Endothelial cell of umbilical vein (primary cell): Measurements from ENCODE around the gene NUDCD3. TPM values are rescaled to one million over a fixed set of nuclear protein-coding genes. Genes with fewer than 3 reads are reported as not detected.
A peak's percentile ranks its signal among the peaks of the same experiment; 100 is the strongest.
"Not testable (repeated sequence)": the region's sequence is repeated elsewhere in the genome, so short reads cannot be mapped to it uniquely, and the experiment has no call there.

Experiments used
- BruUV-seq: library from RNA; stranded (reverse); fragments of 400-500 nt; replicated peaks from 2 replicates; lab custom pipeline; 2021; lab: Mats Ljungman, UMichigan
- CTCF ChIA-PET: fragments of 300-600, 350-600 bp; sonication (Branson Sonifier 250); formaldehyde crosslinking; loops from one replicate; lab custom pipeline; 2021; ENCODE audit warnings: antibody characterized with exemption, inconsistent platforms; lab: Charles Lee
- POLR2A ChIA-PET: fragments of 300-600, 350-600 bp; sonication (Branson Sonifier 250); formaldehyde crosslinking; loops from one replicate; lab custom pipeline; 2021; ENCODE audit warnings: antibody characterized with exemption, inconsistent platforms; lab: Charles Lee
- DNase-seq: peaks from one replicate; pipeline ENCODE4 v3.0.0-alpha.2; 2011; ENCODE audit warnings: low read depth, low spot score
- FAIRE-seq: peaks from 2 replicates; lab custom pipeline; 2011; peaks lifted over from hg19 to GRCh38; lab: Jason Lieb, UNC
- H2AFZ ChIP-seq: 2 replicates; pipeline ENCODE4 v1.6.0; 2012; ENCODE audit warnings: low read depth, low read length, control low read depth, inconsistent platforms
- H3K27ac ChIP-seq: 2 replicates; pipeline ENCODE4 v1.5.1; 2011; ENCODE audit warnings: low read depth, mild to moderate bottlenecking, control low read depth, low read length, moderate library complexity; ENCODE audit not compliant: insufficient read depth
- H3K27me3 ChIP-seq, 2 experiments: 2 replicates each; pipeline versions ENCODE4 v1.6.0 to v1.6.1; 2011; ENCODE audit warnings: low read length in 2 of 2, mixed read lengths in 1 of 2; ENCODE audit not compliant: control insufficient read depth in 2 of 2, insufficient read depth in 2 of 2
- H3K36me3 ChIP-seq, 2 experiments: 2 replicates in 1 of 2; 3 replicates in 1 of 2; pipeline ENCODE4 v1.5.1; 2011; ENCODE audit warnings: low read length in 2 of 2, mild to moderate bottlenecking in 1 of 2, moderate library complexity in 1 of 2; ENCODE audit not compliant: control insufficient read depth in 2 of 2, insufficient read depth in 2 of 2; ENCODE audit errors: extremely low read depth in 1 of 2
- H3K4me1 ChIP-seq: 3 replicates; pipeline ENCODE4 v1.5.1; 2011; ENCODE audit warnings: mild to moderate bottlenecking, low read length; ENCODE audit not compliant: control insufficient read depth, insufficient read depth; ENCODE audit errors: extremely low read depth
- H3K4me2 ChIP-seq: 2 replicates; pipeline ENCODE4 v1.6.1; 2011; ENCODE audit warnings: low read length, control low read depth, mixed read lengths; ENCODE audit not compliant: insufficient read depth
- H3K4me3 ChIP-seq, 3 experiments: fragments of 200-600 bp in 1 of 3; sonication (generic), shearing (Covaris generic) in 1 of 3; replicated peaks in 1 of 3; 2 replicates each; pipeline ENCODE4 v1.5.1; 2011 to 2016; ENCODE audit warnings: control low read depth in 3 of 3, low read length in 3 of 3, mild to moderate bottlenecking in 2 of 3, inconsistent platforms in 1 of 3, low read depth in 1 of 3, moderate library complexity in 1 of 3; ENCODE audit not compliant: insufficient read depth in 1 of 3
- H3K79me2 ChIP-seq: 2 replicates; pipeline ENCODE4 v1.6.0; 2012; ENCODE audit warnings: low read length, inconsistent platforms; ENCODE audit not compliant: control insufficient read depth, insufficient read depth
- H3K9ac ChIP-seq: replicated peaks from 2 replicates; pipeline ENCODE3; 2011; ENCODE audit warnings: low read length, control low read depth; ENCODE audit not compliant: insufficient read depth; ENCODE audit errors: extremely low read depth
- H3K9me1 ChIP-seq: replicated peaks from 3 replicates; pipeline ENCODE4 v1.6.0; 2011; ENCODE audit warnings: mild to moderate bottlenecking, low read length; ENCODE audit not compliant: control insufficient read depth, insufficient read depth; ENCODE audit errors: extremely low read depth
- H3K9me3 ChIP-seq: replicated peaks from 2 replicates; pipeline ENCODE4 v1.5.1; 2012; ENCODE audit warnings: low read length, inconsistent platforms; ENCODE audit not compliant: control insufficient read depth, insufficient read depth
- H4K20me1 ChIP-seq: replicated peaks from 2 replicates; pipeline ENCODE3; 2011; ENCODE audit warnings: mild to moderate bottlenecking, low read length; ENCODE audit not compliant: control insufficient read depth, insufficient read depth; ENCODE audit errors: extremely low read depth
- EZH2 ChIP-seq: IDR thresholded peaks from 2 replicates; pipeline ENCODE4 v1.6.1; 2012; ENCODE audit warnings: borderline replicate concordance, low read depth, mild to moderate bottlenecking, moderate library complexity, low read length, inconsistent platforms; ENCODE audit not compliant: severe bottlenecking
- FOS ChIP-seq: IDR thresholded peaks from 2 replicates; pipeline ENCODE4 v1.6.1; 2011; ENCODE audit warnings: mild to moderate bottlenecking, low read length, moderate library complexity, borderline replicate concordance; ENCODE audit not compliant: insufficient read depth
- GATA2 ChIP-seq: IDR thresholded peaks from 2 replicates; pipeline ENCODE4 v1.7.0; 2011; ENCODE audit warnings: low read depth, mild to moderate bottlenecking, moderate library complexity, mixed read lengths, low read length; ENCODE audit not compliant: insufficient read length, insufficient read depth
- JUN ChIP-seq: IDR thresholded peaks from 2 replicates; pipeline ENCODE4 v1.6.1; 2011; ENCODE audit warnings: borderline replicate concordance, low read depth; ENCODE audit not compliant: insufficient read length, insufficient read depth
- MAX ChIP-seq: IDR thresholded peaks from 2 replicates; pipeline ENCODE4 v1.6.1; 2011; ENCODE audit not compliant: insufficient read depth, insufficient read length
- MYC ChIP-seq: IDR thresholded peaks from one replicate; pipeline ENCODE4 v1.6.1; 2011; ENCODE audit warnings: mild to moderate bottlenecking, low read depth, low read length
- POLR2A ChIP-seq: IDR thresholded peaks from 2 replicates; pipeline ENCODE4 v1.6.1; 2012; ENCODE audit warnings: low read depth, mild to moderate bottlenecking, control low read depth, low read length
- POLR2AphosphoS5 ChIP-seq: IDR thresholded peaks from 2 replicates; pipeline ENCODE4 v1.6.1; 2012; ENCODE audit warnings: low read depth, mild to moderate bottlenecking, control low read depth, low read length, moderate library complexity; ENCODE audit not compliant: insufficient read depth
- dilution Hi-C: fragments of 300-500 bp; cut with MboI; formaldehyde crosslinking; loops from one replicate; pipeline ENCODE4 v1.15.0; 2019; ENCODE audit warnings: low sequenced_read_pairs; ENCODE audit not compliant: extremely low pct_ligation_motif_present
- intact Hi-C: fragments of 100-400 bp; cut with micrococcal nuclease; formaldehyde crosslinking; loops from one replicate; pipeline ENCODE4 v1.10.0; 2022
- polyA plus RNA-seq, 4 experiments: library from polyadenylated mRNA; depleted of rRNA in 3 of 4; stranded (reverse) in 3 of 4; unstranded in 1 of 4; fragments of >200 nt; gene quantifications; 2 replicates each; pipeline versions ENCODE4 v1.2.1 to v1.2.3, GENCODE V29; 2011 to 2012; ENCODE audit warnings: missing spikeins in 1 of 4
- total RNA-seq: library from RNA; stranded (reverse); gene quantifications from 2 replicates; pipeline ENCODE4 v1.2.3, GENCODE V29; 2021
- TF ChIP-seq, protein P1 (sequence below), 2 donors: IDR thresholded peaks; 1 replicate in 1 of 2; 2 replicates in 1 of 2; pipeline ENCODE4 v1.5.1; 2011; ENCODE audit warnings: low read length in 2 of 2, mild to moderate bottlenecking in 2 of 2, moderate library complexity in 2 of 2, control low read depth in 1 of 2, inconsistent platforms in 1 of 2, low read depth in 1 of 2; ENCODE audit not compliant: insufficient read depth in 1 of 2; ENCODE audit errors: extremely low read depth in 1 of 2

The NUDCD3 gene
- total and polyA plus RNA-seq, 2 donors (not counting 3 experiments of a cell fraction or from before 2014, with no cell fraction given): 50.6 to 137 TPM

DNA sequence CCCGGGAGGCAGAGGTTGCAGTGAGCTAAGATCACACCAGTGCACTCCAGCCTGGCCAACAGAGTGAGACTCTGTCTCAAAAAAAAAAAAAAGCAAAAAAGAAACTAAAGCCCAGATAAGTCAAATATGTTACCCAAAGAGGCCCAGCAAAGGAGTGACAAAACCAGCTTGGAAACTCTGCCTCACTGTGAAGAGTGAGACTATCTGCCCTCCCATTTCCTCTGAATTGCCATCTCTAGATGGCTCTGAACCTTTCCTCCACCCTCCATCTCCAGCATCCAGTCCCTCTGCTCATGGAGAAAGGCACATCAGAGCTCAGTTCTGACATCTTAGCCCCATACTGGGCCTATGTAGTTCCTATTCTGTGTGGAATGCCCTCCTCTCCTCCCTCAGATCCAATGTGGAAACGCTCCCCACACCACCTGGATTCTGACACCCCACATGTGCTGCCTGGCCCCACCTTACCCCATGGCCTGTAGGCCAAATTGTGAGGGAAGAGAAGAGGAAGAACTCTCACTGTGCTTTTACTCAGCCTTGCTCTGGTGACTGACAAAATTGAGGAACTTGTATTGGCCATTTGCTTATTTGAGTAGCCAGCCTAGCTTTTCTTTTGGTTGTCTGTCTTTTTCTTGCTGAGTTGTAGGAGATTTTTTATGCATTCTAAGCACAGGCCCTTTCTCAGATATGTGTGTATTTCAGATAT, 18.0 kb upstream of the NUDCD3 start:
- no peak for FAIRE-seq

DNA sequence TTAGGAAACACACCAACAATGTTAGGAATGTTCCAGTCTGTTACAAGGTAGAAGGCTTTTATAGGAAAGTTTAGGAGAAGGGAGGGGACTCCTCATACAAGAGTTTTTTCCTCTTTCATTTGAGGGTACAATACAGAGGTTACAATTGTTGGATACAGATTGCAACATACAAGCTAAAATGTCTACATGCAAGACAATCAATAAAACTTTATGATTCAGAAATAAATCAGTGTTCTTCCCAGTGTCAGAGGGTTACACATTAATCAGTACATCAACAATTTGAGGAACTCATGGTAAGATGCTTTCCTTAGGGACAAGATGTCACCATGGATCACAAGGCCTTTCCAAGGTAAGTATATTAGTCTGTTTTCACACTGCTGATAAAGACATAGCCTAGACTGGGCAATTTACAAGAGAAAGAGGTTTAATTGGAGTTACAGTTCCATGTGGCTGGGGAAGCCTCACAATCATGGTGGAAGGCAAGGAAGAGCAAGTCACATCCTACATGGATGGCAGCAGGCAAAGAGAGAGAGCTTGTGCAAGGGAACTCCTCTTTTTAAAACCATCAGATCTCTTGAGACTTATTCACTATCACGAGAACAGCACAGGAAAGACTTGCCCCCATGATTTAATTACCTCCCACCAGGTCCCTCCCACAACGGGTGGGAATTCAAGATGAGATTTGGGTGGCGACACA, 16.3 kb upstream of the NUDCD3 start:
- dilution Hi-C loops: not testable (repeated sequence)

More for the DNA sequence above, 18.0 kb upstream of the NUDCD3 start:
- CTCF ChIA-PET: interaction anchor here (1.1 kb wide), 1 partner anchor 159 kb away, joined by 3 read pairs; no protein-coding TSS in a partner anchor
- Histone ChIP-seq H3K36me3 (no peaks in the 10 kb centered on the region), H3K9me3 (no peaks in the 10 kb centered on the region), H3K9me1 (no peaks in the 10 kb centered on the region), H3K27me3 (peaks cover 13 to 15% of the 10 kb centered on the region in 2 experiments), H3K4me1 (no peaks in the 10 kb centered on the region), H3K27ac (no peak overlapping the region), H3K4me2 (no peak overlapping the region), H2AFZ (no peak overlapping the region), H3K79me2 (no peaks in the 10 kb centered on the region), H4K20me1 (no peaks in the 10 kb centered on the region), H3K4me3 (no peak overlapping the region), H3K9ac (no peak overlapping the region)
- dilution Hi-C loops (no loop called here), intact Hi-C loops (no loop called here)
- TF ChIP-seq JUN: no peak
- TF ChIP-seq EZH2: no peak
- TF ChIP-seq, protein P1, sequence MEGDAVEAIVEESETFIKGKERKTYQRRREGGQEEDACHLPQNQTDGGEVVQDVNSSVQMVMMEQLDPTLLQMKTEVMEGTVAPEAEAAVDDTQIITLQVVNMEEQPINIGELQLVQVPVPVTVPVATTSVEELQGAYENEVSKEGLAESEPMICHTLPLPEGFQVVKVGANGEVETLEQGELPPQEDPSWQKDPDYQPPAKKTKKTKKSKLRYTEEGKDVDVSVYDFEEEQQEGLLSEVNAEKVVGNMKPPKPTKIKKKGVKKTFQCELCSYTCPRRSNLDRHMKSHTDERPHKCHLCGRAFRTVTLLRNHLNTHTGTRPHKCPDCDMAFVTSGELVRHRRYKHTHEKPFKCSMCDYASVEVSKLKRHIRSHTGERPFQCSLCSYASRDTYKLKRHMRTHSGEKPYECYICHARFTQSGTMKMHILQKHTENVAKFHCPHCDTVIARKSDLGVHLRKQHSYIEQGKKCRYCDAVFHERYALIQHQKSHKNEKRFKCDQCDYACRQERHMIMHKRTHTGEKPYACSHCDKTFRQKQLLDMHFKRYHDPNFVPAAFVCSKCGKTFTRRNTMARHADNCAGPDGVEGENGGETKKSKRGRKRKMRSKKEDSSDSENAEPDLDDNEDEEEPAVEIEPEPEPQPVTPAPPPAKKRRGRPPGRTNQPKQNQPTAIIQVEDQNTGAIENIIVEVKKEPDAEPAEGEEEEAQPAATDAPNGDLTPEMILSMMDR (IDR thresholded peaks at IDR 0.05; ENCODE audit: extremely low read depth in 1 of 2, insufficient read depth in 1 of 2, low read depth in 1 of 2, low read length in 2 of 2): no peak
- TF ChIP-seq MYC: no peak
- no peak for TF ChIP-seq POLR2AphosphoS5
- TF ChIP-seq POLR2A: no peak
- no peak for TF ChIP-seq FOS
- TF ChIP-seq MAX: no peak
- TF ChIP-seq GATA2: no peak
- BruUV-seq: no TSS peak
- DNase-seq: no peak
- POLR2A ChIA-PET: no interaction called here

More for the DNA sequence above, 16.3 kb upstream of the NUDCD3 start:
- H3K4me2 ChIP-seq, H4K20me1 ChIP-seq, H3K27ac ChIP-seq, CTCF ChIA-PET, H3K4me3 ChIP-seq, H3K9me3 ChIP-seq, H3K9me1 ChIP-seq, H3K9ac ChIP-seq, H3K36me3 ChIP-seq, POLR2A ChIA-PET, H2AFZ ChIP-seq, H3K79me2 ChIP-seq, BruUV-seq, intact Hi-C loops, DNase-seq, H3K4me1 ChIP-seq: not testable (repeated sequence)
- FAIRE-seq: peak; percentile 12
- peaks cover 13 to 18% of the 10 kb centered on the region in 2 experiments for H3K27me3 ChIP-seq
